GM12865 (cell line): ENCODE data around the gene RYR3.

Source experiments
- DNase-seq: peaks from one replicate; pipeline ENCODE4 v3.0.0; 2010; ENCODE audit warnings: low read depth
- H3K4me3 ChIP-seq: 2 replicates; pipeline ENCODE4 v1.5.1; 2011; ENCODE audit warnings: mild to moderate bottlenecking, low read depth, low read length, control low read depth
- TF ChIP-seq, protein P1 (sequence below): IDR thresholded peaks from 2 replicates; pipeline ENCODE4 v1.5.1; 2011; ENCODE audit warnings: low read length, control low read depth, low read depth, inconsistent platforms; ENCODE audit not compliant: insufficient read depth; ENCODE audit errors: missing control alignments

Gene RYR3

DNA sequence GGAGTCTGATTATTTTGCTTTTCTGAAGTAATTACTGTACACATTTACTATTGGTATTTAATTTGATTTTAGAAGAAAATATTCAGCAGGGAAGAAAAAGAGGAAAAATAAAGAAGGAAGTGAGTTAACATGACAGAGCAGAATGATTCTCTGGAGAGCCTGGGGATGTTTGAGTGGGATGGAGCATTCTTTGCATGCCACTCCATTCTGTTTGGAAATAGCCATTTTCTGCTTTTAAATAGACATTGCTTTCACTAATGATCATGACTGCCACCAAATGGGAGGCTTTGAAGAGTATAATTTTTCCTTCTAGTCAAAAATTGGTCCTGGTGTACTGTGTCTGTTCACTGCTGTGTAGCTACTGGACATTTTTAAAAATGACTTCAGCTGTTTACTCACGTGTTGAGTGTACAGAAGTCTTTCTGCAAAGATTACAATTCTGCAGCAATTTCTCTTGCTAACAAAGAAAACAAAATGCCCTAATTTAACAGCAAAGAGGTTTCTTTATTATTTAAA, 196.1 kb downstream of the RYR3 start:
- no peak overlapping the region for H3K4me3 ChIP-seq
- TF ChIP-seq, protein P1, sequence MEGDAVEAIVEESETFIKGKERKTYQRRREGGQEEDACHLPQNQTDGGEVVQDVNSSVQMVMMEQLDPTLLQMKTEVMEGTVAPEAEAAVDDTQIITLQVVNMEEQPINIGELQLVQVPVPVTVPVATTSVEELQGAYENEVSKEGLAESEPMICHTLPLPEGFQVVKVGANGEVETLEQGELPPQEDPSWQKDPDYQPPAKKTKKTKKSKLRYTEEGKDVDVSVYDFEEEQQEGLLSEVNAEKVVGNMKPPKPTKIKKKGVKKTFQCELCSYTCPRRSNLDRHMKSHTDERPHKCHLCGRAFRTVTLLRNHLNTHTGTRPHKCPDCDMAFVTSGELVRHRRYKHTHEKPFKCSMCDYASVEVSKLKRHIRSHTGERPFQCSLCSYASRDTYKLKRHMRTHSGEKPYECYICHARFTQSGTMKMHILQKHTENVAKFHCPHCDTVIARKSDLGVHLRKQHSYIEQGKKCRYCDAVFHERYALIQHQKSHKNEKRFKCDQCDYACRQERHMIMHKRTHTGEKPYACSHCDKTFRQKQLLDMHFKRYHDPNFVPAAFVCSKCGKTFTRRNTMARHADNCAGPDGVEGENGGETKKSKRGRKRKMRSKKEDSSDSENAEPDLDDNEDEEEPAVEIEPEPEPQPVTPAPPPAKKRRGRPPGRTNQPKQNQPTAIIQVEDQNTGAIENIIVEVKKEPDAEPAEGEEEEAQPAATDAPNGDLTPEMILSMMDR = no peak
- no peak for DNase-seq

DNA sequence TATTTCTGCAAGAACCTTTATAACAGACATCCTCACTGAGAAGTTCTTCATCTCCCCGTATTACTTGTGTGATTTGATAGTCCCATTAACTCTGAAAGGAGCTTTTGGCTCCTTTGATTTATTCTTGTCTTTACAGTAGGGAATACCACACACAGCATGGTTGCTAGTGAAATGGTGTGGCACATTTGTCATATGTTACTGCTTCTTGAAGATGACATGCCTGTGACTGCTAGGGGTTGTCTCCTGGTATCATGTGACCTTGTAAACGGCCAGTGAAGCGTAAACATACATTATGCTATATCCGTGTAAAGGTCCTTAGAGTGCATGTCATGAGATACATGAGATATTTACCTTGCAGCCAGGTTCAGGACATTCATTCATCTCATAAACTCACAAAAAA, 197.9 kb downstream of the RYR3 start:
- H3K4me3 ChIP-seq = no peak overlapping the region
- DNase-seq = no peak
- TF ChIP-seq, protein P1 = no peak

DNA sequence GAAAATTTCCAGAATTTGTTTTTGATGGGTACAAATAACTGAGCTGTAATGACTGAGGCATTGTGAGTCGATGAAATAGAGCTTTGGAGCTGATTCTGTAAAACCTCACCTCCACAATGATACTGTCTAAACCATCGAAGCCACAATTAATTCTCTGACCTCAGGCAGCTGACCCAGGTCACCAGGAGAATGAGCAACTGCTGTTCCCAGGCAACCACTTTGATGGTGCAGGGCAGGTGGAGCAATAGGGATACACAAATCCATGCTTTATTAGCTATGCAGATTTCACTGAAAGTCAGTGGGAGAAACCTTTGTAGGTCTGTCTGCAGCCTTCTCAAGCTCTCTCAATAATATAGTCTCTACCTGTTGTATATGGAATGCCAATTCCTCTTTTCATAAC, 204.4 kb downstream of the RYR3 start:
- no peak for DNase-seq
- H3K4me3 ChIP-seq = no peak overlapping the region
- TF ChIP-seq, protein P1 = no peak

DNA sequence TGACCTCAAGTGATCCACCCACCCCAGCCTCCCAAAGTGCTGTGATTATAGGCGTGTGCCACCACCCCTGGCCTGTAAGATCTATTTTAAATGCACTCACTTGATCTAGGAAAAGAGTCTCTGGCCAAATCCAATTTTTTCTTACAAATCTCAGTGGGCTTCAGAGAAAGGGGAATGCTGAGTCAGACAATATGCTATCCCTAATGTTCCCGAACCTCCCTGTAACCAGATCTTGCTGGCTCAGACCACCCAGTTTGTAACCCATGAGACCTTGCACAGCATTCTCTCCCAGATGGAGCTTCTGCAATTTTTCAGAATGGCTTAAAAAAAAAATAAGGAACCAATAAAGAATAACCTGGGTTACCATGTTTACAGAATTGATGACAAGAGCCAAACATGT, 205.8 kb downstream of the RYR3 start:
- no peak overlapping the region for H3K4me3 ChIP-seq
- TF ChIP-seq, protein P1 = no peak
- DNase-seq = no peak

DNA sequence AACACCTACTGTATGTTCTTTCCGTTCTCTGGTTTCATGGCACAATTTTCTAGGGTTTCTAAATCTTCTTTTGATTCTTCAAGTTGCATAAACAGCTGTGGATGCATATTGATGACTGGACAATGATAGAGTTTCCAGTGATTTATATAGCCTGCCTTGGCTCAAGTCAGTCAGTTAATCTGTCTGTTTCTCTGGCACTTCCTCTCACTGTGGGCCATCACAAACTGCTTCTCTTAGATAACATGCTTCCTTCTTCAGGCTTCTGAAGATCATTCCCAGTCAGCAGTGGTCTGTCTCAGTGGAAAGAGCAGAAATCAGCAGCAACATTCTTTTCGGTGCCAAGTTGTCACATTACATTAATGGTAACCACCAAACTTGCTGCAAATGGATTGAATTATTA, 207.2 kb downstream of the RYR3 start:
- no peak for DNase-seq
- TF ChIP-seq, protein P1 = no peak

DNA sequence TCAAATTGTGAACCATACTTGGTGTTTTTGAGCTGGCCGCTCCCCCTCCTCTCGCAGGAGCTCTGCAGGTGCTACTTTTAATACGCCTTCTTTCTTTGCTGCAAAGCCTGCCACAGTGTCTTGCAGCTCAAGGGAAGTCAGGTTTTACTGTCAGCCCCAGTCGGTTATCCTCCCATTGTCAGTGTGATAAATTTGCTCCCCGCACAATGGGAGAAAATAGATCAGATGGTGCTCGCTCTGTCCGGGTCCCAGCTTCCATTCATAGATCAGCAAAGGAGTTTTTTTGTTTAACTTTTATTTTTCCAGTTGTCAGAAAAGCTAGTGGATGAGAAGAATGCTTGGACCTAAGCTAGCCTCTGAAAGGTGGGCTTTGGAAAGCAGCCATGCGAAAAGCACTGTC, 207.7 kb downstream of the RYR3 start:
- TF ChIP-seq, protein P1 = no peak
- DNase-seq = no peak
- no peak overlapping the region for H3K4me3 ChIP-seq

More for the DNA sequence above, 207.2 kb downstream of the RYR3 start:
- H3K4me3 ChIP-seq = no peak overlapping the region

DNA sequence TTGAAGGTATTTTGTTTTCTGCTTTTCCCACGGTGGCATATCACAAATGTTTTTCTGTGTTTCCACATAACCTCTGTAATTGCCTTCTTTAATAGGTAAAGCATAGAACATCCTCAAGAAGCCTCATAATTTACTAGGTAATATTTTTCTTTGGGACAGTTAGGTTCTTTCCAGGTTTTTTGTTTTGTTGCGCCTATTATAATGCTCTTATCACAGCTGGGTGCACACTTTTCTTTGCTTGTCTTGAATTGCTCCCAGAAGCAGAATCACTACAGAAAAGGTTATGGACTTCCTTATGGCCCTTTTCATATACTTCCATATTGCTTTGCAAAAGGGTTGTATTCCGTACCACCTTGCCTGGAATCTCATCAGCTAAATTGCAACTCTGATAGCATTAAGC, 213.5 kb downstream of the RYR3 start:
- DNase-seq = no peak
- TF ChIP-seq, protein P1 = no peak
- H3K4me3 ChIP-seq = no peak overlapping the region
